Activated CD8-positive, alpha-beta T cell treated with anti-CD3 and anti-CD28 coated beads for 36 hours (primary cell): ENCODE data around the gene PHKA2. TPM values are rescaled to one million over a fixed set of nuclear protein-coding genes. Genes with fewer than 3 reads are reported as not detected.

ENCODE experiments used
- ATAC-seq: fragments of 200-7000 bp; cut with Tn5 transposase; one replicate; pipeline ENCODE4 v1.10.0; 2021; ENCODE audit warnings: mild to moderate bottlenecking, moderate library complexity
- CTCF ChIA-PET: fragments of 350-600 bp; sonication (Branson Sonifier 250); formaldehyde crosslinking; loops from one replicate; lab custom pipeline; 2021; ENCODE audit warnings: antibody characterized with exemption; lab: Charles Lee
- POLR2A ChIA-PET: fragments of 350-600 bp; sonication (Branson Sonifier 250); formaldehyde crosslinking; loops from one replicate; lab custom pipeline; 2021; ENCODE audit warnings: antibody characterized with exemption; lab: Charles Lee
- DNase-seq: peaks from one replicate; pipeline ENCODE4 v3.0.0-alpha.2; 2020
- H3K27ac Mint-ChIP-seq: one replicate; pipeline ENCODE4 v1.8.0; 2021; ENCODE audit warnings: mild to moderate bottlenecking, mixed read lengths
- H3K27me3 Mint-ChIP-seq: one replicate; pipeline ENCODE4 v1.8.0; 2021; ENCODE audit warnings: mixed read lengths
- H3K36me3 Mint-ChIP-seq: one replicate; pipeline ENCODE4 v1.8.0; 2021; ENCODE audit warnings: low read depth, mixed read lengths
- H3K4me1 Mint-ChIP-seq: one replicate; pipeline ENCODE4 v1.8.0; 2021; ENCODE audit warnings: low read depth, mixed read lengths
- H3K4me3 Mint-ChIP-seq: one replicate; pipeline ENCODE4 v1.8.0; 2021; ENCODE audit warnings: mild to moderate bottlenecking, moderate library complexity, mixed read lengths
- H3K9me3 Mint-ChIP-seq: one replicate; pipeline ENCODE4 v1.8.0; 2021; ENCODE audit warnings: mixed read lengths
- intact Hi-C: fragments of 100-400 bp; cut with micrococcal nuclease; formaldehyde crosslinking; loops from one replicate; pipeline ENCODE4 v1.10.0; 2022
- total RNA-seq, 2 experiments: library from RNA; stranded (reverse); gene quantifications; one replicate each; pipeline ENCODE4 v1.2.3, GENCODE V29; 2021
- TF ChIP-seq, protein P1 (sequence below): fragments of 200-600 bp; IDR thresholded peaks from one replicate; pipeline ENCODE4 v1.8.0; 2022; ENCODE audit warnings: antibody characterized with exemption, mild to moderate bottlenecking

The PHKA2 gene
- total RNA-seq, 2 experiments from 2014 or later: 23.3 to 26.1 TPM

DNA sequence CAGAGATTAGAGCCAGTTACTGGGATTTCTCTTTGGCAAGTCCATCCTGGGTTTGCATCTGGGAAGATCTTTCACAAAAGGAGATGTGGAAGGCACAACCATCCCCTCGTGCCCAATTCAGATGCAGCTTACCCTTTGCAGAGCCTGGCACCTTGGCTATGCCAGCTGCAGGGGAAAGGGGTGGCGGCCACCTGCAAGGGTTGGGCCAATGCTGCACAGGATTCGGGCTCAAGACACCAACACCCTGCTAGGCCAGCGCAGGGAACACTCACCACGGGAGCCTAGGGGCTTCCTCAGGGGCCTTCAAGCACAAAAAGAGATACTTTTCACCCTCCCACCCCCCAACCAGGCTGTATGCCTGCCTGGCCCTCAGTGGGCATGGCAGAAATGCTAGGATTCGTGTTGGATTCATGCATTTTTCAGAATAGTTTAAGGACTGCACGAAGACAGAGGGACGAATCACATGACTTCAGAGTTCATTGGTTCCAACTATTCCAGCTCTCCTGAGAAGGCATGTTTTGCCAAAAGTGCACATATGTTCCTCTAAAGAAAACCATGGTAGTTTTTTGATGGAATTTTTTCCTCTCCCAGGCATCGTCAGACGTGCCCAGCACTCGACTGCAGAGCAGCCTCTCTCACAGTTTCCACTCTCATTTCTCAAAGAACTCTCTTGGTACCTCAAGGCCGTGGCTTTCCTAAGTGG, 94.4 kb downstream of the PHKA2 start:
- H3K9me3 Mint-ChIP-seq: no peaks in the 10 kb centered on the region
- no peak for ATAC-seq
- TF ChIP-seq, protein P1, sequence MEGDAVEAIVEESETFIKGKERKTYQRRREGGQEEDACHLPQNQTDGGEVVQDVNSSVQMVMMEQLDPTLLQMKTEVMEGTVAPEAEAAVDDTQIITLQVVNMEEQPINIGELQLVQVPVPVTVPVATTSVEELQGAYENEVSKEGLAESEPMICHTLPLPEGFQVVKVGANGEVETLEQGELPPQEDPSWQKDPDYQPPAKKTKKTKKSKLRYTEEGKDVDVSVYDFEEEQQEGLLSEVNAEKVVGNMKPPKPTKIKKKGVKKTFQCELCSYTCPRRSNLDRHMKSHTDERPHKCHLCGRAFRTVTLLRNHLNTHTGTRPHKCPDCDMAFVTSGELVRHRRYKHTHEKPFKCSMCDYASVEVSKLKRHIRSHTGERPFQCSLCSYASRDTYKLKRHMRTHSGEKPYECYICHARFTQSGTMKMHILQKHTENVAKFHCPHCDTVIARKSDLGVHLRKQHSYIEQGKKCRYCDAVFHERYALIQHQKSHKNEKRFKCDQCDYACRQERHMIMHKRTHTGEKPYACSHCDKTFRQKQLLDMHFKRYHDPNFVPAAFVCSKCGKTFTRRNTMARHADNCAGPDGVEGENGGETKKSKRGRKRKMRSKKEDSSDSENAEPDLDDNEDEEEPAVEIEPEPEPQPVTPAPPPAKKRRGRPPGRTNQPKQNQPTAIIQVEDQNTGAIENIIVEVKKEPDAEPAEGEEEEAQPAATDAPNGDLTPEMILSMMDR: no peak
- intact Hi-C loops: no loop called here
- no peaks in the 10 kb centered on the region for H3K36me3 Mint-ChIP-seq
- H3K27me3 Mint-ChIP-seq: no peaks in the 10 kb centered on the region
- H3K4me3 Mint-ChIP-seq: no peak overlapping the region
- ChIA-PET CTCF (no interaction called here), POLR2A (no interaction called here)
- DNase-seq: no peak
- H3K4me1 Mint-ChIP-seq: peaks cover 25% of the 10 kb centered on the region
- no peak overlapping the region for H3K27ac Mint-ChIP-seq

DNA sequence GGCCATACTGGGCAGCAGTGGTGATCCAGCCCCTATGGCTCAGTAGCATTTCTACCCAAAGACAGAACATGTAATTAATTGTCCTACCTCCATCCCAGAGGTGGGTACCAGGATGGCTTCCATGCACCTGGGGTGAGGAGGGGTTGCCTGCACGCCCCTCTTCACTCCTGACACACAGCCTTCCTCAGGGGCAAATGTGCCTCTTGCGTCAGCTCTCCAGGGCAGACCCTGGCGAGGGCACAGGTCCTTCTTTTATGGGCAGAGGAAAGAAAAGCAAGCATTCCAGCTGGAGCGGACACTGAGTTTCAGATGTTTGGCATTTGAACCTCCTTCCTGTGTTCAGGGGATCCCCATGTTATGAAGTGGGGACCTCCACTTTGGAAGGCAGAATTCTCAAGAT, 95.6 kb downstream of the PHKA2 start:
- H3K9me3 Mint-ChIP-seq: no peaks in the 10 kb centered on the region
- intact Hi-C loops: no loop called here
- TF ChIP-seq, protein P1: no peak
- no peaks in the 10 kb centered on the region for H3K27me3 Mint-ChIP-seq
- H3K27ac Mint-ChIP-seq: no peak overlapping the region
- ATAC-seq (no peak), DNase-seq (no peak)
- ChIA-PET POLR2A (no interaction called here), CTCF (no interaction called here)
- no peak overlapping the region for H3K4me3 Mint-ChIP-seq
- peaks cover 25% of the 10 kb centered on the region for H3K4me1 Mint-ChIP-seq
- H3K36me3 Mint-ChIP-seq: no peaks in the 10 kb centered on the region

DNA sequence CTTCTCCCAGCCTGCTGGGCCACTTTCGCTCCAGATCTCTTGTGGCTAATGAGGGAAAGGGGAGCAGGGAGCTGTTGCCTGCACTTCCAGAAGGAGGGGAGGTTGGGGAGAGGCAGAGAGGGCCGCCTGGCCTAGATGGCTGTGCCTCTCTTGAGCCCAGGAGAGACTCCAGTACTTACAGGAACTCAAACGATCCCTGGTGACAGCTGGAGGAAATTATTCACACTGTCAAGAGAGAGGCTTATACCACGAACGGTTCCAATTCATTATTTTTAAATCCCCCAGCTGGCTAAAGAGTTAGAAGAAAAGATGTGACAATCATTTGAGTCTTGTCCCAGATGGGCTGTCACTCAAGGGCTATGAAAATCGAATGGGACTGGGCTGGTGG, 96.1 kb downstream of the PHKA2 start:
- ATAC-seq (no peak), DNase-seq (no peak)
- CTCF ChIA-PET: interaction anchor here (1.3 kb wide), 1 partner anchor 498 kb away, joined by 3 read pairs; no protein-coding TSS in a partner anchor
- H3K4me3 Mint-ChIP-seq: no peak overlapping the region
- no peaks in the 10 kb centered on the region for H3K36me3 Mint-ChIP-seq
- POLR2A ChIA-PET: no interaction called here
- TF ChIP-seq, protein P1: no peak
- intact Hi-C loops: no loop called here
- peaks cover 25% of the 10 kb centered on the region for H3K4me1 Mint-ChIP-seq
- H3K9me3 Mint-ChIP-seq: no peaks in the 10 kb centered on the region
- no peak overlapping the region for H3K27ac Mint-ChIP-seq
- H3K27me3 Mint-ChIP-seq: no peaks in the 10 kb centered on the region

DNA sequence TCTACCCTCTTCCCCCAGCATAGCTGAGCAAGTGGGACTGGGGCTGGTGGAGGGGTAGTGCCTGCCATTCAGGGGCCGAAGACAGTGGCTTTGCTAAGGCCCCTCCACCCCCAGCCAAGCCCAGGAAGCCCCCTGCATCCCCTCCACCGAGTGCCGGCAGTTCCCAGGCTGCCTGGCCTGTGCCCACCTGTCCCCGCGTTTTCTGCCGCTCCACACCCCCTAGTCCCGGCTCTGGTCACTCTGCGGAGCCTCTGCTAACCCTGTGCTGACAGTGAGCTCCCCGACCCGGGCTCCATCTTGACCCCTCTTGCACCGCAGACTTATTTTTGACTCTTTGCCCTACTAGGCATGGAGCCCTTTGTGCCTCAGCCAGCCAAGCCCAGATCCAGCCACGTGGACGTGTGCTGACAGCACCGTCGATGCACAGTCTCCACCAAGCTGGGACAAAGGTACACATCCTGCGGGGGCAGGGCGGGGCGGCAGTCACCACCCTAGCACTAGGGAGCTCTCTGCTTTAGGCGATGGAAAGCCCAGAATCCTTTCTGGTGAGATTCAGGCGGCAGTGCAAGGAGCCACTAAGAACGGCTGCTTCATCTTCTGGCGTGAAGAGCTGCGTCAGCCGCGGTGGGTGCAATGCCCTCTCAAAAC, 96.6 kb downstream of the PHKA2 start:
- H3K27ac Mint-ChIP-seq: peak overlapping the region; percentile 92
- H3K4me1 Mint-ChIP-seq: peaks cover 25% of the 10 kb centered on the region
- no peaks in the 10 kb centered on the region for H3K9me3 Mint-ChIP-seq
- no peak for ATAC-seq
- H3K36me3 Mint-ChIP-seq: no peaks in the 10 kb centered on the region
- no peak for DNase-seq
- no peaks in the 10 kb centered on the region for H3K27me3 Mint-ChIP-seq
- peak overlapping the region; percentile 79 for H3K4me3 Mint-ChIP-seq
- intact Hi-C loops: no loop called here
- POLR2A ChIA-PET: no interaction called here
- CTCF ChIA-PET: interaction anchor here (0.7 to 1.3 kb wide), 3 partner anchors 11 to 497 kb away, joined by 3 to 4 read pairs (median 3); no protein-coding TSS in a partner anchor
- TF ChIP-seq, protein P1: no peak
